ENCODE data around the gene TFF3.

- TF ChIP-seq CTCF (IDR thresholded peaks at IDR 0.05 in 8 of 11, conservative IDR thresholded peaks at IDR 0.05 in 3 of 11), result no peak
- no peak for TF ChIP-seq POLR2A (IDR thresholded peaks at IDR 0.05)
Measured at GRCh38 chr21:42308161-42308913, 6.9 kb downstream of the TFF3 start.

Data from spleen (tissue), 7 donors.